HEK293 (cell line): ENCODE data around the gene INO80B.

ENCODE experiments used
- GLI4 ChIP-seq: fragments of 450-650 bp; formaldehyde crosslinking; IDR thresholded peaks from 2 replicates; pipeline ENCODE4 v1.5.1; 2016; ENCODE audit warnings: missing biosample characterization, missing genetic modification characterization
- HIC1 ChIP-seq: fragments of 450-650 bp; formaldehyde crosslinking; IDR thresholded peaks from 2 replicates; pipeline ENCODE4 v1.5.1; 2016; ENCODE audit warnings: missing biosample characterization, missing genetic modification characterization
- KLF16 ChIP-seq: fragments of 450-650 bp; formaldehyde crosslinking; IDR thresholded peaks from 2 replicates; pipeline ENCODE4 v1.5.1; 2017; ENCODE audit warnings: missing biosample characterization, missing genetic modification characterization
- KLF17 ChIP-seq: fragments of 450-650 bp; formaldehyde crosslinking; IDR thresholded peaks from 2 replicates; pipeline ENCODE4 v1.5.1; 2016; ENCODE audit warnings: missing biosample characterization, missing genetic modification characterization
- WT1 ChIP-seq: fragments of 450-650 bp; formaldehyde crosslinking; IDR thresholded peaks from 2 replicates; pipeline ENCODE4 v1.5.1; 2016; ENCODE audit warnings: missing biosample characterization, missing genetic modification characterization
- YY2 ChIP-seq: fragments of 450-650 bp; formaldehyde crosslinking; IDR thresholded peaks from 2 replicates; pipeline ENCODE4 v1.5.1; 2016; ENCODE audit warnings: missing biosample characterization, missing genetic modification characterization
- ZBTB1 ChIP-seq: fragments of 450-650 bp; formaldehyde crosslinking; IDR thresholded peaks from 2 replicates; pipeline ENCODE4 v1.5.1; 2016; ENCODE audit warnings: missing biosample characterization, missing genetic modification characterization
- ZEB2 ChIP-seq: fragments of 450-650 bp; formaldehyde crosslinking; IDR thresholded peaks from 2 replicates; pipeline ENCODE4 v1.5.1; 2016; ENCODE audit warnings: missing biosample characterization, missing genetic modification characterization
- ZNF10 ChIP-seq: fragments of 450-650 bp; formaldehyde crosslinking; IDR thresholded peaks from 2 replicates; pipeline ENCODE4 v1.5.1; 2017; ENCODE audit warnings: missing biosample characterization, missing genetic modification characterization
- ZNF18 ChIP-seq: fragments of 450-650 bp; formaldehyde crosslinking; IDR thresholded peaks from 2 replicates; pipeline ENCODE4 v1.5.1; 2016; ENCODE audit warnings: missing biosample characterization, missing genetic modification characterization
- ZNF37A ChIP-seq: fragments of 450-650 bp; IDR thresholded peaks from 2 replicates; pipeline ENCODE4 v1.5.1; 2018; ENCODE audit warnings: missing biosample characterization, missing genetic modification characterization
- ZNF513 ChIP-seq: fragments of 450-650 bp; IDR thresholded peaks from 2 replicates; pipeline ENCODE4 v1.5.1; 2018; ENCODE audit warnings: missing biosample characterization, missing genetic modification characterization
- ZNF514 ChIP-seq: fragments of 450-650 bp; formaldehyde crosslinking; IDR thresholded peaks from 2 replicates; pipeline ENCODE4 v1.5.1; 2016; ENCODE audit warnings: missing biosample characterization, missing genetic modification characterization
- ZNF529 ChIP-seq: fragments of 450-650 bp; formaldehyde crosslinking; IDR thresholded peaks from 2 replicates; pipeline ENCODE4 v1.5.1; 2017; ENCODE audit warnings: missing genetic modification characterization, missing biosample characterization; ENCODE audit not compliant: insufficient replicate concordance
- ZNF548 ChIP-seq: fragments of 450-650 bp; formaldehyde crosslinking; IDR thresholded peaks from 2 replicates; pipeline ENCODE4 v1.5.1; 2016; ENCODE audit warnings: missing biosample characterization, missing genetic modification characterization
- ZNF621 ChIP-seq: fragments of 450-650 bp; formaldehyde crosslinking; IDR thresholded peaks from 2 replicates; pipeline ENCODE4 v1.5.1; 2017; ENCODE audit warnings: missing biosample characterization, missing genetic modification characterization
- TF ChIP-seq, protein P1 (sequence below): fragments of 450-650 bp; formaldehyde crosslinking; IDR thresholded peaks from 2 replicates; pipeline ENCODE4 v1.5.0; 2017; ENCODE audit warnings: missing biosample characterization, missing genetic modification characterization, borderline replicate concordance
- TF ChIP-seq, protein P2 (sequence below): fragments of 450-650 bp; formaldehyde crosslinking; IDR thresholded peaks from 2 replicates; pipeline ENCODE4 v1.5.1; 2016; ENCODE audit warnings: missing biosample characterization, missing genetic modification characterization
- TF ChIP-seq, protein P3 (sequence below): fragments of 450-650 bp; formaldehyde crosslinking; IDR thresholded peaks from 2 replicates; pipeline ENCODE4 v1.5.1; 2017; ENCODE audit warnings: missing biosample characterization, missing genetic modification characterization
- TF ChIP-seq, protein P4 (sequence below): fragments of 450-650 bp; formaldehyde crosslinking; IDR thresholded peaks from 2 replicates; pipeline ENCODE4 v1.5.1; 2016; ENCODE audit warnings: missing biosample characterization, missing genetic modification characterization
- TF ChIP-seq, protein P5 (sequence below): fragments of 450-650 bp; formaldehyde crosslinking; IDR thresholded peaks from 2 replicates; pipeline ENCODE4 v1.5.1; 2016; ENCODE audit warnings: missing biosample characterization, missing genetic modification characterization

INO80B gene

DNA sequence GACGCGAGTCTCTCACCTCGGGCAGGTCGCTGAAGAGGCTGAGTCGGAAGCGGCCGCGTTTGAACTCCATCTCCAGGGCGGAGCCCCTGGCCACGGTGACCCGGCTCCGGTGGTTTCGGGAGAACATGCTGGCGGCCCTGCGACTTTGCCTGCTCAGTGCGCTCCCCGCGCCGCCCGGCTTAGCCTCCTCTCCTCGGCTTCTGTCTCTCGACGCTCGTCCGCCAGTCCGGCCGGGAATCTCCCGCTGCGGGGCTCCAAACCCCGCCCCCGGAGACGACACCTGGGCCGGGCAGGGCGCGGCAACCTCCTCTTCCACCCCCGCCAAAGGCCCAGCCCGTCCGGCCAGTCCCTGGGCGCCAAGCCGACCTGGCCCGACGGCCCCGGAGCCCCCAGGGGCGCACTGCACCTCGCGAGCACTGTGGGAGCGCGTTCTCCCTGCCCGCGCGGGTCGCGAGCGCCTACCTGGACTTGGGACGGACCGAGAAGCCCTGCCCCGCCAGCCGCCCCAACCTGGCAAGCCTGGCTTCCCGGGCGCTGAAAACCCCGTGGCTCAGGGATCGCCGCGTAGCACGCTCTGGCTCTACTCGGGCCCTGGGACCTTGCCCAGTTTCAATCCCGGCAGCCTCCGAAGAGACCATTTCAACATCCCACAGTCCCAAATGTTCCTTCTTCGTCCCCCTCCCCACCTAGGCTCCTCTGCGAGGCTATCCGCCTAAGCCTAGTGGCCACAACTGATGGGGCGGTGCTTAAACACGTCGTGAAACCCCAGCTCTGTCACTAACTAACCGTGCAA, 13.0 kb upstream of the INO80B start, which contains the start of gene RTKN (continued):
- TF ChIP-seq ZNF18 (0 out of 2 replicates have a peak, but pooled peaks have one; percentile 12), KLF16 (peak; percentile 53; the same call in 1 of the 2 replicates), ZNF10 (tag by site-specific recombination) (no peak), YY2 (no peak), ZNF514 (no peak), WT1 (tag by site-specific recombination) (no peak), ZNF529 (tag by site-specific recombination) (no peak), ZBTB1 (tag by site-specific recombination) (no peak), ZNF548 (tag by site-specific recombination) (no peak), ZEB2 (tag by site-specific recombination) (peak; percentile 59), ZNF621 (tag by site-specific recombination) (no peak), KLF17 (tag by site-specific recombination) (peak; percentile 9; the same call in 1 of the 2 replicates), GLI4 (0 out of 2 replicates have a peak, but pooled peaks have one; percentile 13), ZNF513 (tag by site-specific recombination) (no peak), ZNF37A (tag by site-specific recombination) (no peak), HIC1 (tag by site-specific recombination) (peak; percentile 64)
- TF ChIP-seq, protein P1, sequence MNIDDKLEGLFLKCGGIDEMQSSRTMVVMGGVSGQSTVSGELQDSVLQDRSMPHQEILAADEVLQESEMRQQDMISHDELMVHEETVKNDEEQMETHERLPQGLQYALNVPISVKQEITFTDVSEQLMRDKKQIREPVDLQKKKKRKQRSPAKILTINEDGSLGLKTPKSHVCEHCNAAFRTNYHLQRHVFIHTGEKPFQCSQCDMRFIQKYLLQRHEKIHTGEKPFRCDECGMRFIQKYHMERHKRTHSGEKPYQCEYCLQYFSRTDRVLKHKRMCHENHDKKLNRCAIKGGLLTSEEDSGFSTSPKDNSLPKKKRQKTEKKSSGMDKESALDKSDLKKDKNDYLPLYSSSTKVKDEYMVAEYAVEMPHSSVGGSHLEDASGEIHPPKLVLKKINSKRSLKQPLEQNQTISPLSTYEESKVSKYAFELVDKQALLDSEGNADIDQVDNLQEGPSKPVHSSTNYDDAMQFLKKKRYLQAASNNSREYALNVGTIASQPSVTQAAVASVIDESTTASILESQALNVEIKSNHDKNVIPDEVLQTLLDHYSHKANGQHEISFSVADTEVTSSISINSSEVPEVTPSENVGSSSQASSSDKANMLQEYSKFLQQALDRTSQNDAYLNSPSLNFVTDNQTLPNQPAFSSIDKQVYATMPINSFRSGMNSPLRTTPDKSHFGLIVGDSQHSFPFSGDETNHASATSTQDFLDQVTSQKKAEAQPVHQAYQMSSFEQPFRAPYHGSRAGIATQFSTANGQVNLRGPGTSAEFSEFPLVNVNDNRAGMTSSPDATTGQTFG (tag by site-specific recombination), result no peak
- TF ChIP-seq, protein P2, sequence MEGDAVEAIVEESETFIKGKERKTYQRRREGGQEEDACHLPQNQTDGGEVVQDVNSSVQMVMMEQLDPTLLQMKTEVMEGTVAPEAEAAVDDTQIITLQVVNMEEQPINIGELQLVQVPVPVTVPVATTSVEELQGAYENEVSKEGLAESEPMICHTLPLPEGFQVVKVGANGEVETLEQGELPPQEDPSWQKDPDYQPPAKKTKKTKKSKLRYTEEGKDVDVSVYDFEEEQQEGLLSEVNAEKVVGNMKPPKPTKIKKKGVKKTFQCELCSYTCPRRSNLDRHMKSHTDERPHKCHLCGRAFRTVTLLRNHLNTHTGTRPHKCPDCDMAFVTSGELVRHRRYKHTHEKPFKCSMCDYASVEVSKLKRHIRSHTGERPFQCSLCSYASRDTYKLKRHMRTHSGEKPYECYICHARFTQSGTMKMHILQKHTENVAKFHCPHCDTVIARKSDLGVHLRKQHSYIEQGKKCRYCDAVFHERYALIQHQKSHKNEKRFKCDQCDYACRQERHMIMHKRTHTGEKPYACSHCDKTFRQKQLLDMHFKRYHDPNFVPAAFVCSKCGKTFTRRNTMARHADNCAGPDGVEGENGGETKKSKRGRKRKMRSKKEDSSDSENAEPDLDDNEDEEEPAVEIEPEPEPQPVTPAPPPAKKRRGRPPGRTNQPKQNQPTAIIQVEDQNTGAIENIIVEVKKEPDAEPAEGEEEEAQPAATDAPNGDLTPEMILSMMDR (tag by site-specific recombination), result 0 out of 2 replicates have a peak, but pooled peaks have one; percentile 31
- TF ChIP-seq, protein P3, sequence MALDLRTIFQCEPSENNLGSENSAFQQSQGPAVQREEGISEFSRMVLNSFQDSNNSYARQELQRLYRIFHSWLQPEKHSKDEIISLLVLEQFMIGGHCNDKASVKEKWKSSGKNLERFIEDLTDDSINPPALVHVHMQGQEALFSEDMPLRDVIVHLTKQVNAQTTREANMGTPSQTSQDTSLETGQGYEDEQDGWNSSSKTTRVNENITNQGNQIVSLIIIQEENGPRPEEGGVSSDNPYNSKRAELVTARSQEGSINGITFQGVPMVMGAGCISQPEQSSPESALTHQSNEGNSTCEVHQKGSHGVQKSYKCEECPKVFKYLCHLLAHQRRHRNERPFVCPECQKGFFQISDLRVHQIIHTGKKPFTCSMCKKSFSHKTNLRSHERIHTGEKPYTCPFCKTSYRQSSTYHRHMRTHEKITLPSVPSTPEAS (tag by site-specific recombination), result no peak
- TF ChIP-seq, protein P4, sequence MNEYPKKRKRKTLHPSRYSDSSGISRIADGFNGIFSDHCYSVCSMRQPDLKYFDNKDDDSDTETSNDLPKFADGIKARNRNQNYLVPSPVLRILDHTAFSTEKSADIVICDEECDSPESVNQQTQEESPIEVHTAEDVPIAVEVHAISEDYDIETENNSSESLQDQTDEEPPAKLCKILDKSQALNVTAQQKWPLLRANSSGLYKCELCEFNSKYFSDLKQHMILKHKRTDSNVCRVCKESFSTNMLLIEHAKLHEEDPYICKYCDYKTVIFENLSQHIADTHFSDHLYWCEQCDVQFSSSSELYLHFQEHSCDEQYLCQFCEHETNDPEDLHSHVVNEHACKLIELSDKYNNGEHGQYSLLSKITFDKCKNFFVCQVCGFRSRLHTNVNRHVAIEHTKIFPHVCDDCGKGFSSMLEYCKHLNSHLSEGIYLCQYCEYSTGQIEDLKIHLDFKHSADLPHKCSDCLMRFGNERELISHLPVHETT (tag by site-specific recombination), result no peak
- TF ChIP-seq, protein P5, sequence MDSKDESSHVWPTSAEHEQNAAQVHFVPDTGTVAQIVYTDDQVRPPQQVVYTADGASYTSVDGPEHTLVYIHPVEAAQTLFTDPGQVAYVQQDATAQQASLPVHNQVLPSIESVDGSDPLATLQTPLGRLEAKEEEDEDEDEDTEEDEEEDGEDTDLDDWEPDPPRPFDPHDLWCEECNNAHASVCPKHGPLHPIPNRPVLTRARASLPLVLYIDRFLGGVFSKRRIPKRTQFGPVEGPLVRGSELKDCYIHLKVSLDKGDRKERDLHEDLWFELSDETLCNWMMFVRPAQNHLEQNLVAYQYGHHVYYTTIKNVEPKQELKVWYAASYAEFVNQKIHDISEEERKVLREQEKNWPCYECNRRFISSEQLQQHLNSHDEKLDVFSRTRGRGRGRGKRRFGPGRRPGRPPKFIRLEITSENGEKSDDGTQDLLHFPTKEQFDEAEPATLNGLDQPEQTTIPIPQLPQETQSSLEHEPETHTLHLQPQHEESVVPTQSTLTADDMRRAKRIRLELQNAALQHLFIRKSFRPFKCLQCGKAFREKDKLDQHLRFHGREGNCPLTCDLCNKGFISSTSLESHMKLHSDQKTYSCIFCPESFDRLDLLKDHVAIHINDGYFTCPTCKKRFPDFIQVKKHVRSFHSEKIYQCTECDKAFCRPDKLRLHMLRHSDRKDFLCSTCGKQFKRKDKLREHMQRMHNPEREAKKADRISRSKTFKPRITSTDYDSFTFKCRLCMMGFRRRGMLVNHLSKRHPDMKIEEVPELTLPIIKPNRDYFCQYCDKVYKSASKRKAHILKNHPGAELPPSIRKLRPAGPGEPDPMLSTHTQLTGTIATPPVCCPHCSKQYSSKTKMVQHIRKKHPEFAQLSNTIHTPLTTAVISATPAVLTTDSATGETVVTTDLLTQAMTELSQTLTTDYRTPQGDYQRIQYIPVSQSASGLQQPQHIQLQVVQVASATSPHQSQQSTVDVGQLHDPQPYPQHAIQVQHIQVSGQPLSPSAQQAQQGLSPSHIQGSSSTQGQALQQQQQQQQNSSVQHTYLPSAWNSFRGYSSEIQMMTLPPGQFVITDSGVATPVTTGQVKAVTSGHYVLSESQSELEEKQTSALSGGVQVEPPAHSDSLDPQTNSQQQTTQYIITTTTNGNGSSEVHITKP, result peak; percentile 80
